GM23338 (cell line): ENCODE data around the gene NT5DC3. TPM values are rescaled to one million over a fixed set of nuclear protein-coding genes. Genes with fewer than 3 reads are reported as not detected.

Source experiments
- ATAC-seq: fragments of 200-7000 bp; cut with Tn5 transposase; 3 replicates; pipeline ENCODE4 v1.9.1; 2020
- DNase-seq: peaks from one replicate; pipeline ENCODE4 v3.0.0-alpha.2; 2015; ENCODE audit warnings: low spot score
- H2AFZ ChIP-seq: fragments of 200-600 bp; sonication (generic); 2 replicates; pipeline ENCODE4 v1.8.0; 2016; ENCODE audit warnings: antibody characterized with exemption, mild to moderate bottlenecking, moderate library complexity
- H3F3A ChIP-seq: fragments of 200-600 bp; sonication (generic); replicated peaks from 2 replicates; pipeline ENCODE4 v1.8.0; 2017; ENCODE audit warnings: antibody characterized with exemption, mixed run types, low read depth
- H3K27ac ChIP-seq: fragments of 200-600 bp; sonication (generic); 2 replicates; pipeline ENCODE4 v1.6.1; 2016; ENCODE audit warnings: low read depth
- H3K27me3 ChIP-seq: fragments of 200-600 bp; sonication (generic); 2 replicates; pipeline ENCODE4 v1.8.0; 2016; ENCODE audit warnings: mild to moderate bottlenecking, mixed run types, moderate library complexity; ENCODE audit not compliant: insufficient read depth
- H3K36me3 ChIP-seq: fragments of 200-600 bp; sonication (generic); 2 replicates; pipeline ENCODE4 v1.8.0; 2016; ENCODE audit warnings: mild to moderate bottlenecking; ENCODE audit not compliant: insufficient read depth
- H3K4me1 ChIP-seq: fragments of 200-600 bp; sonication (generic); 2 replicates; pipeline ENCODE4 v1.8.0; 2016; ENCODE audit warnings: mild to moderate bottlenecking, moderate library complexity; ENCODE audit not compliant: insufficient read depth
- H3K4me2 ChIP-seq: fragments of 200-600 bp; sonication (generic); 2 replicates; pipeline ENCODE4 v1.7.1; 2017; ENCODE audit warnings: mixed run types
- H3K4me3 ChIP-seq: fragments of 200-600 bp; sonication (generic); 2 replicates; pipeline ENCODE4 v1.6.1; 2016; ENCODE audit warnings: mixed run types
- H3K79me2 ChIP-seq: fragments of 200-600 bp; sonication (generic); replicated peaks from 2 replicates; pipeline ENCODE4 v1.8.0; 2017; ENCODE audit warnings: mild to moderate bottlenecking; ENCODE audit not compliant: insufficient read depth
- H3K9me2 ChIP-seq: fragments of 200-600 bp; sonication (generic); 2 replicates; pipeline ENCODE4 v1.8.0; 2017; ENCODE audit not compliant: insufficient read depth
- H4K20me1 ChIP-seq: fragments of 200-600 bp; sonication (generic); replicated peaks from 2 replicates; pipeline ENCODE4 v1.8.0; 2017; ENCODE audit warnings: mild to moderate bottlenecking; ENCODE audit not compliant: insufficient read depth
- H3K27ac Mint-ChIP-seq: 2 replicates; pipeline ENCODE4 v1.8.0; 2020; ENCODE audit warnings: inconsistent platforms, mild to moderate bottlenecking, moderate library complexity, mixed read lengths
- H3K27me3 Mint-ChIP-seq: 3 replicates; pipeline ENCODE4 v1.8.0; 2022; ENCODE audit warnings: low read depth, mild to moderate bottlenecking, moderate library complexity, mixed read lengths, inconsistent platforms; ENCODE audit not compliant: insufficient read depth, poor library complexity
- H3K36me3 Mint-ChIP-seq: 3 replicates; pipeline ENCODE4 v1.8.0; 2021; ENCODE audit warnings: low read depth, mild to moderate bottlenecking, inconsistent platforms, moderate library complexity, mixed read lengths
- H3K4me1 Mint-ChIP-seq: 3 replicates; pipeline ENCODE4 v1.8.0; 2020; ENCODE audit warnings: mild to moderate bottlenecking, inconsistent platforms, mixed read lengths
- H3K4me3 Mint-ChIP-seq: 3 replicates; pipeline ENCODE4 v1.8.0; 2021; ENCODE audit warnings: moderate library complexity, mild to moderate bottlenecking, inconsistent platforms, mixed read lengths
- H3K9me3 Mint-ChIP-seq: 3 replicates; pipeline ENCODE4 v1.8.0; 2020; ENCODE audit warnings: moderate library complexity, mild to moderate bottlenecking, inconsistent platforms, mixed read lengths
- CREB1 ChIP-seq: fragments of 250-450 bp; sonication (Bioruptor Pico); IDR thresholded peaks from 2 replicates; pipeline ENCODE4 v1.5.0; 2020; ENCODE audit warnings: low read depth, mild to moderate bottlenecking, moderate library complexity
- CTCF ChIP-seq, 2 experiments: fragments of 200-600 bp in 1 of 2; sonication (generic) in 1 of 2; conservative IDR thresholded peaks; 2 replicates each; pipeline versions ENCODE4 v1.5.1 to v1.6.1; 2016 to 2017; ENCODE audit warnings: antibody characterized with exemption in 2 of 2, low read depth in 2 of 2, mild to moderate bottlenecking in 2 of 2, moderate library complexity in 1 of 2
- EZH2phosphoT487 ChIP-seq: fragments of 200-600 bp; sonication (generic); IDR thresholded peaks from one replicate; pipeline ENCODE4 v1.8.1; 2018; ENCODE audit warnings: antibody characterized with exemption; ENCODE audit not compliant: unreplicated experiment
- NANOG ChIP-seq: IDR thresholded peaks from 2 replicates; pipeline ENCODE4 v1.6.1; 2016; ENCODE audit warnings: antibody characterized with exemption, borderline replicate concordance
- POLR2AphosphoS5 ChIP-seq: IDR thresholded peaks from 2 replicates; pipeline ENCODE4 v1.6.1; 2016; ENCODE audit warnings: antibody characterized with exemption, low read depth
- ZNF462 ChIP-seq: fragments of 250-450 bp; sonication (Bioruptor Pico); IDR thresholded peaks from 2 replicates; pipeline ENCODE4 v1.5.0; 2020; ENCODE audit warnings: mild to moderate bottlenecking, moderate library complexity
- polyA plus RNA-seq: library from polyadenylated mRNA; unstranded; fragments of >200 nt; fragmentation: Nextera tagmentation; extraction: Ambion mirVana; gene quantifications from 2 replicates; pipeline ENCODE4 v1.2.1, GENCODE V29; 2016
- total RNA-seq: library from RNA; depleted of rRNA; stranded (reverse); fragments of >200 nt; shearing (Covaris generic); gene quantifications from 2 replicates; pipeline ENCODE4 v1.2.3, GENCODE V29; 2014

The NT5DC3 gene
- total and polyA plus RNA-seq, 2 experiments from 2014 or later: 2.2 to 12.5 TPM

- peak overlapping the region; percentile 69 for H2AFZ ChIP-seq
- H4K20me1 ChIP-seq: no peaks in the 10 kb centered on the region
- H3K27me3 ChIP-seq: no peaks in the 10 kb centered on the region
- H3K27me3 Mint-ChIP-seq: no peaks in the 10 kb centered on the region
- H3K4me3 ChIP-seq: 0 out of 2 replicates have a peak overlapping the region, but pooled peaks have one; percentile 6
- no peaks in the 10 kb centered on the region for H3K36me3 ChIP-seq
- peak overlapping the region; percentile 46; the same call in 2 of the 3 replicates for H3K4me3 Mint-ChIP-seq
- DNase-seq: peak; percentile 90
- no peaks in the 10 kb centered on the region for H3K9me3 Mint-ChIP-seq
- peak; percentile 97 for ATAC-seq
- H3K4me2 ChIP-seq: no peak overlapping the region
- no peaks in the 10 kb centered on the region for H3K9me2 ChIP-seq
- no peaks in the 10 kb centered on the region for H3K79me2 ChIP-seq
- H3F3A ChIP-seq: no peaks in the 10 kb centered on the region
- H3K27ac ChIP-seq: no peak overlapping the region
- no peaks in the 10 kb centered on the region for H3K4me1 ChIP-seq
- TF ChIP-seq CTCF (conservative IDR thresholded peaks at IDR 0.05; ENCODE audit: low read depth in 2 of 2) (peak; percentile 78 to 96), ZNF462 (CRISPR knock-in tag) (peak; percentile 70; the same call in 1 of the 2 replicates), EZH2phosphoT487 (no peak), CREB1 (CRISPR knock-in tag) (peak; percentile 23; the same call in 1 of the 2 replicates), POLR2AphosphoS5 (no peak), NANOG (no peak)
- no peaks in the 10 kb centered on the region for H3K36me3 Mint-ChIP-seq
- peaks cover 5% of the 10 kb centered on the region for H3K4me1 Mint-ChIP-seq
- H3K27ac Mint-ChIP-seq: no peak overlapping the region
Measured at GRCh38 chr12:103877934-103878510, 37.0 kb upstream of the NT5DC3 start.
